Measurements from ENCODE around the gene DCST2.

Gene DCST2

DNA sequence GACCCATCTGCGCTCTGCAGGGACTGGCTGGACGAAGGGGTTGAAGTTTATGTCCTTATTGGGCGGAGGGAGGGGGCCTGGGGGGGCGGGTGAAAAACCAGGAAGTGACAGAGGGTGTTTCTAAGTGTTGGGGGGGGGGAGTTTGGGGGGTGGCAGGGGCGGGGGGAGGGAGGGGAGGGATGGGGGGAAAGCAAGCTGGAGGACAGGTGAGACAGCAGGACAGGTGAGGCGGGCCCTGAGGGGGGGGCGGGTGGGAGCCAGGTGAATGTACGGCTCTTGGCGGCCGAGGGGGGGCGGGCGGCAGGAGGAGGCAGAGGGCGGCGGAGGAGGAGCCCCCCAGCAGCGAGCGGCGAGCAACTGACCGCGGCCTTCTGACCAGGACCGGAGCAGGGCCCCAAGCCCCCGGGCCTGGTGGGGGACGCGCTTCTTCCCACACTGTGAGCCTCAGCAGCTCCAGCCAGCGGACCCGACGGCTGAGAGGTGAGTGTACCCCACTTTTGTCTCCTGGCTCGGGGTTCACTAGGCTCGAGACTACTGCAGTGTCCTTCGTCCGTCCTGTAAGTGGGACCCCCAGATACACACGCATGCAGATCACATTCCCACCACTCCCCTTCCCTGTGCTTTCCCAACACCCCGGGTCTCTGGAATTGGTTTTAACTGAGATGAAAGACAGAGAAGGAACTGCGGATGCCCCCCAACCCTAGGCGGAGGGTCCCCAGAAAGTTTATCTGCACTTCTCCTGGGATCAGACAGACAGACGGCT is 30.9 kb downstream of the DCST2 start, which contains the start of gene ZBTB7B:
Gene ZBTB7B (plus strand): TSS at position 339 of the 763 bp plus-strand sequence. CDS start 11,859 bp downstream, outside the sequence.
- H3K4me3 ChIP-seq (ENCODE audit: control insufficient read depth, low read depth, low read length): peak within 1 kb of the TSS; percentile 88
- TF ChIP-seq, protein P1, sequence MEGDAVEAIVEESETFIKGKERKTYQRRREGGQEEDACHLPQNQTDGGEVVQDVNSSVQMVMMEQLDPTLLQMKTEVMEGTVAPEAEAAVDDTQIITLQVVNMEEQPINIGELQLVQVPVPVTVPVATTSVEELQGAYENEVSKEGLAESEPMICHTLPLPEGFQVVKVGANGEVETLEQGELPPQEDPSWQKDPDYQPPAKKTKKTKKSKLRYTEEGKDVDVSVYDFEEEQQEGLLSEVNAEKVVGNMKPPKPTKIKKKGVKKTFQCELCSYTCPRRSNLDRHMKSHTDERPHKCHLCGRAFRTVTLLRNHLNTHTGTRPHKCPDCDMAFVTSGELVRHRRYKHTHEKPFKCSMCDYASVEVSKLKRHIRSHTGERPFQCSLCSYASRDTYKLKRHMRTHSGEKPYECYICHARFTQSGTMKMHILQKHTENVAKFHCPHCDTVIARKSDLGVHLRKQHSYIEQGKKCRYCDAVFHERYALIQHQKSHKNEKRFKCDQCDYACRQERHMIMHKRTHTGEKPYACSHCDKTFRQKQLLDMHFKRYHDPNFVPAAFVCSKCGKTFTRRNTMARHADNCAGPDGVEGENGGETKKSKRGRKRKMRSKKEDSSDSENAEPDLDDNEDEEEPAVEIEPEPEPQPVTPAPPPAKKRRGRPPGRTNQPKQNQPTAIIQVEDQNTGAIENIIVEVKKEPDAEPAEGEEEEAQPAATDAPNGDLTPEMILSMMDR (IDR thresholded peaks at IDR 0.05; ENCODE audit: control insufficient read depth, insufficient read depth, low read depth, low read length, missing control alignments): no peak
- no peak for DNase-seq (ENCODE audit: low read depth)

DNA sequence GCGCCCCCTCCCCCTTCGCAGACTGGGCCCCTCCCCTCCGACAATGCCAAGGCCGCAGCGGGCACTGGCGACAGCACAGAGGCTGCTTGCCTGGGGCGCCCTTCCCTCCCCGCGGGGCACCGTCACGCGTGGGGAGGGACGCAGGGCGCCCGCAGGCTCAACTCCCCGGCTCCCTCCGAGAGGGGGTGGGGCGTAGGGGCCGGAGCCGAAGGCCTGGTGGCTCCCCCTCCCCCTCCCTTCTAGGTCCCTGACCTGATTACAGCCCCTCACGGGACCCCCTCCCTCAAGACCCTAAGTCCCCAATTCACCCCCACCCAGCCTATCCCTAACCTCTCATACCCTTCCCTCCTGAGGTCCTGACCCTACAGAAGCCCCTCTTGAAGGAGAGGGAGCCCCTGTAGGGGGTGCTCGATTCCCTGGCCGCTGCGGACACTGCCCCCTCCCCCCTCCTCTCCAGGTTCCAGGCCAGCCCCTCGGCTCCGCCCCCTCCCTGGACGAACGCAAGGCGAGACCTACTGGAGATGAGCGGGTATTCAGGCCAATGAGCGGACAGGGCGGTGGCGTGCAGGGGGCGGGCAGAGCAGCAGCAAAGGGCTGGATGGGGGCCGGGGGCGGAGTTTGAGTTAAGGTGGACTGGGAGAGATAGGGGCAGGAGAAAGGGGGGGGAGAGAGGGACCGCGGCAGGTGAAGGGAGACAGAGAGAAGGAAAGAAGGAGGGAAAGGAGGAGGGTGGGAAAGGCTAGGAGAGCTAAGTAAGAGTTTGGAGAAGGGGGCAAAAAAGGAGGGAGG is 31.7 kb downstream of the DCST2 start:
- DNase-seq (ENCODE audit: low read depth): peak; percentile 91
- TF ChIP-seq, protein P1 (IDR thresholded peaks at IDR 0.05; ENCODE audit: control insufficient read depth, insufficient read depth, low read depth, low read length, missing control alignments): peak; percentile 52
- H3K4me3 ChIP-seq (ENCODE audit: control insufficient read depth, low read depth, low read length): peak overlapping the region; percentile 88

DNA sequence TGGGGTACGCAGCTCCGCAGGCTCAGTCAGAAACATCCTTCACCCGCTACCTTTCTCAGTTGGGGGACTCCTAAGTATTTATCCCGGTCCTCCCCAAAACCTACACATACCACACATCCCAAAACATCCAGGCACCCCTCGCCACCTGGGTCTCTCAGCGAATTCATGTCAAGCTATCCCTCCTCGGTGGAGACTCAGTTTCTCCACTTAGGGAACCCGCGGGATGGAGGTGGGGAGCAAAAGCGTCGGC is 32.2 kb downstream of the DCST2 start:
- TF ChIP-seq, protein P1 (IDR thresholded peaks at IDR 0.05; ENCODE audit: control insufficient read depth, insufficient read depth, low read depth, low read length, missing control alignments): no peak
- H3K4me3 ChIP-seq (ENCODE audit: control insufficient read depth, low read depth, low read length): peak overlapping the region; percentile 88
- no peak for DNase-seq (ENCODE audit: low read depth)

DNA sequence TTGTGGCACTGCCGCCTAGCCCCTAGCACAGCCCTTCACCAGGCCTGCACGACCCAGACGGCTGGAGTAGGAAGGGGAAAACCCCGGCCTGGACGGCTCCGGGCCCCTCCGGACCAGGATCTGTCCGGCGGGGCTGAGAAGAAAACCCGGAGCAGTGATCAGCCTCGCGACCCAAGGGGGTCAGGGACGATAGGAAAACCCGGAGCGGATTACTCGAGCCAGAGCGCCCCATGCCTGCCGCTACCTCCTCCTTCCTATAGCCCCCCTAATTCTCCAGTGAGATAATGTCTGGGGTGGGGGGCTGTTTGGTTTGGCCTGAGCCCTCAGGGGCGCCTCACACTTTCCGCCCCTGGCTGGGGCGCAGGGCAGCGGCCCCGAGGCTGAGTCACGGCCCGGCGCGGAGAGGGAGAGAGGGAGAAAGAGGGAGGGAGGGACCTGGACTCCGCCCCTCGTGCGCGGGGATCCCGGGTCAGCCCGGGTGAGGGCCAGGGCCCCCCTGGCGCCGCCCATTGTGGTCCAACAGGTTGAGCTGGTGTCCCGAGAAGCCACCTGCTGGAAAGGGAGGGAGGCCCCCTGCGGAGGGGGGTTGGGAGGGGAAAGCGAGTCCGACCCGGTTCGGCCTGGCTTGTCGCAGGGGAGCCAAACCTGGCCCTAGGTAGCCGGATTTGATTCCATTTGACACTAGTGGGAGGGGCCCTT is 32.7 kb downstream of the DCST2 start:
- DNase-seq (ENCODE audit: low read depth): peak; percentile 46
- TF ChIP-seq, protein P1 (IDR thresholded peaks at IDR 0.05; ENCODE audit: control insufficient read depth, insufficient read depth, low read depth, low read length, missing control alignments): no peak
- H3K4me3 ChIP-seq (ENCODE audit: control insufficient read depth, low read depth, low read length): peak overlapping the region; percentile 88

DNA sequence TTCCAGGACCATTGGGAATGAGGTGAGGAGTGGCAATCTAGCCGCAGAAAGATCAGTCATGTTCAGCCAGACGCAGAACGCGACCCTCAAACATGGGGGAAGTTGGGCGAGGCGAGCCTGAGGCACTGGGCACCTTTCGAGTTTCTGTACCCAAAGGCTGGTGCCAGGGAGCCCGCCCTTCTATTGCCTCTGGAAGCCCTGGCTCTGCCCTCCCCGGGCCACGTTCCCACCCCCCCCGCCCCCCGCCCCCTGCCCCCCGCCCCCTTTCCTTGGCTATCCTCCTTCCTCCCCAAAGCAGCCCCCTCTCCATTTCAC is 33.2 kb downstream of the DCST2 start:
- peak overlapping the region; percentile 88 for H3K4me3 ChIP-seq (ENCODE audit: control insufficient read depth, low read depth, low read length)
- TF ChIP-seq, protein P1 (IDR thresholded peaks at IDR 0.05; ENCODE audit: control insufficient read depth, insufficient read depth, low read depth, low read length, missing control alignments): no peak
- no peak for DNase-seq (ENCODE audit: low read depth)

DNA sequence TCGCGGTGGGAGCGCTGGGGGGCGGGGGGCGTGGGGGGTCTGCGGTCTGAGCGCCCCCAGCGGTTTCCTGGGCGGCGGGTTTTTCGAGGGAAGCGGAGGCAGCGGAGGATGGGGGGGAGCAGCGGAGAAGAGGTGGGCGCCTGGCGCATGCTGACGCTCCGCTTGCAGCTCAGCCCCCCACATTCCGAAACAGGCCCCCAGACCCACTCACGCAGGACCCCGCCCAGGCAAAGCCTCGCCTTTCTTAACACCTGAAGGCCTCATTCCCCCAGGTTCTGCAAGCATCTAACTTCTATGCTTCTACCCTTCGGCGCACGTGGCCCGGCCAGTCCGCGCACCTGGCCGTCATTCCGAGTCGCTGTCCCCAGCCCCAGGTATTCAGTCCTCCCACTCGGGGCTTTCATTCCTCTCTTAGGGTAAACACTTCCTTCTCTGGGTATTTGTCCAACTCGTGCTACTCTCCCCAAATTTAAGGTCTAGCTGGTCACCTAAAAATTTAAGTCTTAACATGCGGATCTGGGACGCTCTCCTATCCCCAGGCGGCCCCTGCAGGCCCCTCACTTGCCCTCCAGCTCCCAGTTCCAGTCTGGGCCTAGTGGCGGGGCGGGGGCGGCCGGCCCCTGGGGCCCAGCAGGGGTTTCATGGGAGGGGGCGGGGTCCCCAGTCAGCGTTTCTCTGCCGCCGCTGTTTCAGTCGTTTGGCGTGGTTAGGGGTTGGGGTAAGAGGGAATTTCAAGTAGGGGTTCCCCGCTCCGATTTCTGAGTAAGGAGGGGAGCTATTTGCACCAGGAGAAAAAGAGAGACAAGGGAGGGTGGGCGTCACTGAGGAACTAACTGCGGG is 33.8 kb downstream of the DCST2 start:
- no peak for DNase-seq (ENCODE audit: low read depth)
- peak overlapping the region; percentile 88 for H3K4me3 ChIP-seq (ENCODE audit: control insufficient read depth, low read depth, low read length)
- TF ChIP-seq, protein P1 (IDR thresholded peaks at IDR 0.05; ENCODE audit: control insufficient read depth, insufficient read depth, low read depth, low read length, missing control alignments): peak; percentile 1
